MCF 10A (cell line): ENCODE results near the gene CGN. TPM values are rescaled to one million over a fixed set of nuclear protein-coding genes. Genes with fewer than 3 reads are reported as not detected.
A peak's percentile ranks its signal among the peaks of the same experiment; 100 is the strongest.

Source experiments
- BruUV-seq: library from RNA; stranded (reverse); fragments of 400-500 nt; replicated peaks from 2 replicates; lab custom pipeline; 2021; lab: Mats Ljungman, UMichigan
- CTCF ChIA-PET: fragments of 300-600 bp; sonication (Branson Sonifier 250); formaldehyde crosslinking; extraction: SDS; loops from one replicate; lab custom pipeline; 2021; ENCODE audit warnings: antibody characterized with exemption, inconsistent platforms; lab: Yijun Ruan, JAX
- POLR2A ChIA-PET: fragments of 300-600, 350-650 bp; sonication (Branson Sonifier 250); formaldehyde crosslinking; extraction: SDS; loops from one replicate; lab custom pipeline; 2020; ENCODE audit warnings: antibody characterized with exemption, inconsistent platforms; lab: Yijun Ruan, JAX
- DNase-seq: peaks from one replicate; pipeline ENCODE4 v3.0.0-alpha.2; 2018; ENCODE audit not compliant: unreplicated experiment
- H3K27ac Mint-ChIP-seq: one replicate; pipeline ENCODE4 v1.8.0; 2022; ENCODE audit warnings: mild to moderate bottlenecking, low read depth, mixed read lengths; ENCODE audit not compliant: unreplicated experiment
- H3K27me3 Mint-ChIP-seq: one replicate; pipeline ENCODE4 v1.8.0; 2022; ENCODE audit warnings: mixed read lengths; ENCODE audit not compliant: insufficient read depth, unreplicated experiment
- H3K36me3 Mint-ChIP-seq: one replicate; pipeline ENCODE4 v1.8.0; 2022; ENCODE audit warnings: mild to moderate bottlenecking, moderate library complexity, mixed read lengths; ENCODE audit not compliant: insufficient read depth, unreplicated experiment
- H3K4me1 Mint-ChIP-seq: one replicate; pipeline ENCODE4 v1.8.0; 2022; ENCODE audit warnings: mixed read lengths; ENCODE audit not compliant: insufficient read depth, unreplicated experiment
- H3K4me3 Mint-ChIP-seq: one replicate; pipeline ENCODE4 v1.8.0; 2022; ENCODE audit warnings: mild to moderate bottlenecking, moderate library complexity, mixed read lengths; ENCODE audit not compliant: unreplicated experiment
- H3K9me3 Mint-ChIP-seq: one replicate; pipeline ENCODE4 v1.8.0; 2022; ENCODE audit warnings: mixed read lengths; ENCODE audit not compliant: unreplicated experiment
- intact Hi-C: fragments of 100-400 bp; cut with micrococcal nuclease; formaldehyde crosslinking; loops from 2 replicates; pipeline ENCODE4 v1.14.1; 2022
- total RNA-seq: library from RNA; stranded (reverse); gene quantifications from 2 replicates; pipeline ENCODE4 v1.2.3, GENCODE V29; 2022
- TF ChIP-seq, protein P1 (sequence below): fragments of 200-600 bp; IDR thresholded peaks from one replicate; pipeline ENCODE4 v1.8.0; 2022; ENCODE audit warnings: antibody characterized with exemption, mild to moderate bottlenecking; ENCODE audit not compliant: unreplicated experiment

Gene CGN
- total RNA-seq, 1 experiment from 2014 or later: 0.33 TPM

GRCh38 chr1:151504759-151505158, 6.4 kb upstream of the CGN start:
- TF ChIP-seq, protein P1, sequence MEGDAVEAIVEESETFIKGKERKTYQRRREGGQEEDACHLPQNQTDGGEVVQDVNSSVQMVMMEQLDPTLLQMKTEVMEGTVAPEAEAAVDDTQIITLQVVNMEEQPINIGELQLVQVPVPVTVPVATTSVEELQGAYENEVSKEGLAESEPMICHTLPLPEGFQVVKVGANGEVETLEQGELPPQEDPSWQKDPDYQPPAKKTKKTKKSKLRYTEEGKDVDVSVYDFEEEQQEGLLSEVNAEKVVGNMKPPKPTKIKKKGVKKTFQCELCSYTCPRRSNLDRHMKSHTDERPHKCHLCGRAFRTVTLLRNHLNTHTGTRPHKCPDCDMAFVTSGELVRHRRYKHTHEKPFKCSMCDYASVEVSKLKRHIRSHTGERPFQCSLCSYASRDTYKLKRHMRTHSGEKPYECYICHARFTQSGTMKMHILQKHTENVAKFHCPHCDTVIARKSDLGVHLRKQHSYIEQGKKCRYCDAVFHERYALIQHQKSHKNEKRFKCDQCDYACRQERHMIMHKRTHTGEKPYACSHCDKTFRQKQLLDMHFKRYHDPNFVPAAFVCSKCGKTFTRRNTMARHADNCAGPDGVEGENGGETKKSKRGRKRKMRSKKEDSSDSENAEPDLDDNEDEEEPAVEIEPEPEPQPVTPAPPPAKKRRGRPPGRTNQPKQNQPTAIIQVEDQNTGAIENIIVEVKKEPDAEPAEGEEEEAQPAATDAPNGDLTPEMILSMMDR: no peak
- no peak for DNase-seq
- H3K4me1 Mint-ChIP-seq: no peaks in the 10 kb centered on the region
- no TSS peak for BruUV-seq
- H3K9me3 Mint-ChIP-seq: no peaks in the 10 kb centered on the region
- POLR2A ChIA-PET: no interaction called here
- H3K27me3 Mint-ChIP-seq: peaks cover 39% of the 10 kb centered on the region
- CTCF ChIA-PET: interaction anchor here (0.6 to 0.7 kb wide), 4 partner anchors 11 to 122 kb away, joined by 3 to 5 read pairs (median 4); no protein-coding TSS in a partner anchor
- intact Hi-C loops: no loop called here
- H3K36me3 Mint-ChIP-seq: no peaks in the 10 kb centered on the region
- H3K4me3 Mint-ChIP-seq: no peak overlapping the region
- no peak overlapping the region for H3K27ac Mint-ChIP-seq

DNA sequence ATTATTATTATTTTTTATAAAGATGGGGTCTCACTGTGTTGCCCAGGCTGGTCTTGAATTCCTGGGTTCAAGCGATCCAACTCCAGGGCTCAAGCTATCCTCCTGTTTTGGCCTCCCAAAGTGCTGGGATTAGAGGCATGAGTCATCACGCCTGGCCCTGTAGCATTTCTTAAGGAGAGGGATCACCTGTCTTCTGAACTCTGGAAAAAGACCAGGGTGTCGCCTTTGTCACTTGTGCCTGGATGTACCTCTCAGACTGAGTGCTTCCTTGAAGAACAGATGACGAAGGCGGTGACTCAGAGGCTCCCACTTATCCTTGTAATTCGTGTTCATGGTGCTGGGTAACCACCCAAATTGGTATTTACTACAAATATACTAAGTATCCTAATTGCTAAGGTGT, 2.4 kb upstream of the CGN start:
- DNase-seq: peak; percentile 48
- CTCF ChIA-PET: interaction anchor here (3.2 kb wide), 1 partner anchor 26 kb away, joined by 9 read pairs; no protein-coding TSS in a partner anchor
- peaks cover 26% of the 10 kb centered on the region for H3K27me3 Mint-ChIP-seq
- POLR2A ChIA-PET: interaction anchor here (0.6 kb wide), 1 partner anchor 55 kb away, joined by 4 read pairs; no protein-coding TSS in a partner anchor
- H3K27ac Mint-ChIP-seq: no peak overlapping the region
- no peak overlapping the region for H3K4me3 Mint-ChIP-seq
- BruUV-seq: no TSS peak
- intact Hi-C loops: no loop called here
- peaks cover 4% of the 10 kb centered on the region for H3K36me3 Mint-ChIP-seq
- TF ChIP-seq, protein P1: no peak
- H3K4me1 Mint-ChIP-seq: peaks cover 21% of the 10 kb centered on the region
- H3K9me3 Mint-ChIP-seq: no peaks in the 10 kb centered on the region

- no peak for DNase-seq
- intact Hi-C loops: no loop called here
- no peaks in the 10 kb centered on the region for H3K9me3 Mint-ChIP-seq
- no TSS peak for BruUV-seq
- H3K4me1 Mint-ChIP-seq: peaks cover 27% of the 10 kb centered on the region
- H3K36me3 Mint-ChIP-seq: peaks cover 4% of the 10 kb centered on the region
- CTCF ChIA-PET: interaction anchor here (1.2 to 3.2 kb wide), 2 partner anchors 25 to 30 kb away, joined by 4 to 9 read pairs; partner anchors contain the start of gene TUFT1
- TF ChIP-seq, protein P1: no peak
- peaks cover 26% of the 10 kb centered on the region for H3K27me3 Mint-ChIP-seq
- POLR2A ChIA-PET: interaction anchor here (2.7 kb wide), 1 partner anchor 30 kb away, joined by 20 read pairs; the partner anchor contains the start of gene TUFT1
- no peak overlapping the region for H3K4me3 Mint-ChIP-seq
- H3K27ac Mint-ChIP-seq: no peak overlapping the region
Observed at GRCh38 chr1:151509350-151510019, 1.7 kb upstream of the CGN start.

- intact Hi-C loops: no loop called here
- CTCF ChIA-PET: interaction anchor here (0.6 to 3.2 kb wide), 4 partner anchors 25 to 527 kb away, joined by 3 to 9 read pairs (median 4); partner anchors contain the start of gene TUFT1
- Mint-ChIP-seq H3K4me1 (peaks cover 28% of the 10 kb centered on the region), H3K27me3 (peaks cover 26% of the 10 kb centered on the region), H3K9me3 (no peaks in the 10 kb centered on the region), H3K27ac (no peak overlapping the region), H3K36me3 (peaks cover 4% of the 10 kb centered on the region), H3K4me3 (no peak overlapping the region)
- POLR2A ChIA-PET: interaction anchor here (1.6 to 2.7 kb wide), 4 partner anchors 15 to 70 kb away, joined by 5 to 20 read pairs (median 9); partner anchors contain the start of genes POGZ and TUFT1
- no peak for DNase-seq
- TF ChIP-seq, protein P1: no peak
- no TSS peak for BruUV-seq
Observed at GRCh38 chr1:151510020-151510405, 1.2 kb upstream of the CGN start.
